HG02852 (cell line): ENCODE results near the gene GSG1L.
"Not testable (repeated sequence)": the region's sequence is repeated elsewhere in the genome, so short reads cannot be mapped to it uniquely, and the experiment has no call there.

ENCODE experiments used
- ATAC-seq: cut with Tn5 transposase; IDR thresholded peaks from one replicate; pipeline ENCODE4 v1.9.1; 2021; ENCODE audit warnings: mild to moderate bottlenecking, moderate library complexity; ENCODE audit not compliant: unreplicated experiment

Gene GSG1L

GRCh38 chr16:27745348-27745747, 318.2 kb downstream of the GSG1L start:
- ATAC-seq = no peak

GRCh38 chr16:27743963-27744362, 319.6 kb downstream of the GSG1L start:
- ATAC-seq = no peak

- ATAC-seq = not testable (repeated sequence)
Observed at GRCh38 chr16:27743001-27743400, 320.5 kb downstream of the GSG1L start.

GRCh38 chr16:27742333-27742732, 321.2 kb downstream of the GSG1L start:
- ATAC-seq = no peak

GRCh38 chr16:27740496-27741201, 322.9 kb downstream of the GSG1L start:
- no peak for ATAC-seq

GRCh38 chr16:27739606-27740357, 323.7 kb downstream of the GSG1L start:
- no peak for ATAC-seq

GRCh38 chr16:27738596-27738995, 324.9 kb downstream of the GSG1L start:
- no peak for ATAC-seq
